AG04449 (cell line): Measurements from ENCODE around the gene ADAM17.

Experiments used
- CTCF ChIA-PET: fragments of 350-600 bp; formaldehyde crosslinking; extraction: SDS; loops from one replicate; lab custom pipeline; 2021; ENCODE audit warnings: antibody characterized with exemption; lab: Yijun Ruan, JAX
- POLR2A ChIA-PET: fragments of 400-600, 350-600 bp; formaldehyde crosslinking; extraction: SDS; loops from one replicate; lab custom pipeline; 2020; ENCODE audit warnings: antibody characterized with exemption, inconsistent platforms; lab: Yijun Ruan, JAX
- DNase-seq: peaks from one replicate; pipeline ENCODE4 v3.0.0-alpha.2; 2010; ENCODE audit warnings: low read depth, low spot score
- H3K4me3 ChIP-seq: 2 replicates; pipeline ENCODE4 v1.5.1; 2011; ENCODE audit warnings: low read depth, mild to moderate bottlenecking, control low read depth, low read length
- CTCF ChIP-seq: IDR thresholded peaks from one replicate; pipeline ENCODE4 v1.5.1; 2011; ENCODE audit warnings: mild to moderate bottlenecking, moderate library complexity, low read length, control low read depth, inconsistent platforms; ENCODE audit not compliant: insufficient read depth; ENCODE audit errors: missing control alignments

The ADAM17 gene

GRCh38 chr2:9497017-9497416 is 58.6 kb downstream of the ADAM17 start:
- H3K4me3 ChIP-seq, result no peak overlapping the region
- no peak for DNase-seq
- no peak for TF ChIP-seq CTCF
- ChIA-PET POLR2A (no interaction called here), CTCF (interaction anchor here (0.9 kb wide), 1 partner anchor 17 kb away, joined by 3 read pairs; no protein-coding TSS in a partner anchor)

- ChIA-PET CTCF (no interaction called here), POLR2A (no interaction called here)
- no peak overlapping the region for H3K4me3 ChIP-seq
- no peak for TF ChIP-seq CTCF
- DNase-seq, result no peak
Observed at GRCh38 chr2:9494081-9494480, 61.5 kb downstream of the ADAM17 start.

- no peak overlapping the region for H3K4me3 ChIP-seq
- TF ChIP-seq CTCF, result no peak
- POLR2A ChIA-PET, result no interaction called here
- no peak for DNase-seq
- CTCF ChIA-PET, result interaction anchor here (1.0 to 1.4 kb wide), 2 partner anchors 10 to 12 kb away, joined by 3 read pairs; no protein-coding TSS in a partner anchor
Observed at GRCh38 chr2:9493478-9493877, 62.2 kb downstream of the ADAM17 start.

- no peak for DNase-seq
- POLR2A ChIA-PET, result no interaction called here
- CTCF ChIA-PET, result interaction anchor here (1.0 to 1.4 kb wide), 2 partner anchors 10 to 11 kb away, joined by 3 read pairs; no protein-coding TSS in a partner anchor
- no peak for TF ChIP-seq CTCF
- H3K4me3 ChIP-seq, result no peak overlapping the region
Observed at GRCh38 chr2:9492927-9493326, 62.7 kb downstream of the ADAM17 start.

GRCh38 chr2:9490789-9491188 is 64.8 kb downstream of the ADAM17 start:
- no peak for DNase-seq
- ChIA-PET CTCF (no interaction called here), POLR2A (no interaction called here)
- TF ChIP-seq CTCF, result no peak
- no peak overlapping the region for H3K4me3 ChIP-seq

GRCh38 chr2:9488583-9489547 is 66.8 kb downstream of the ADAM17 start:
- CTCF ChIA-PET, result interaction anchor here (1.3 kb wide), 1 partner anchor 281 kb away, joined by 3 read pairs; no protein-coding TSS in a partner anchor
- H3K4me3 ChIP-seq, result no peak overlapping the region
- DNase-seq, result no peak
- TF ChIP-seq CTCF, result no peak
- POLR2A ChIA-PET, result interaction anchor here (0.5 to 0.6 kb wide), 2 partner anchors 9 to 65 kb away, joined by 3 read pairs; partner anchors contain the start of genes CPSF3 and ITGB1BP1
